Endothelial cell (in vitro differentiated cells): ENCODE data around the gene TMEFF2. TPM values are rescaled to one million over a fixed set of nuclear protein-coding genes. Genes with fewer than 3 reads are reported as not detected.

Source experiments
- DNase-seq: peaks from one replicate; pipeline ENCODE4 v3.0.0; 2021; ENCODE audit warnings: low spot score
- H3K27ac Mint-ChIP-seq: one replicate; pipeline ENCODE4 v1.8.0; 2021; ENCODE audit warnings: mixed read lengths, inconsistent platforms; ENCODE audit not compliant: unreplicated experiment
- H3K27me3 Mint-ChIP-seq: one replicate; pipeline ENCODE4 v1.8.0; 2021; ENCODE audit warnings: mild to moderate bottlenecking, moderate library complexity, mixed read lengths, inconsistent platforms; ENCODE audit not compliant: unreplicated experiment
- H3K36me3 Mint-ChIP-seq: one replicate; pipeline ENCODE4 v1.8.0; 2021; ENCODE audit warnings: mild to moderate bottlenecking, low read depth, mixed read lengths, inconsistent platforms; ENCODE audit not compliant: unreplicated experiment
- H3K4me1 Mint-ChIP-seq: one replicate; pipeline ENCODE4 v1.8.0; 2021; ENCODE audit warnings: mild to moderate bottlenecking, mixed read lengths, inconsistent platforms; ENCODE audit not compliant: unreplicated experiment
- H3K4me3 Mint-ChIP-seq: one replicate; pipeline ENCODE4 v1.8.0; 2021; ENCODE audit warnings: mild to moderate bottlenecking, mixed read lengths, inconsistent platforms; ENCODE audit not compliant: unreplicated experiment
- H3K9me3 Mint-ChIP-seq: one replicate; pipeline ENCODE4 v1.8.0; 2021; ENCODE audit warnings: mixed read lengths, inconsistent platforms; ENCODE audit not compliant: unreplicated experiment
- total RNA-seq: library from RNA; stranded (reverse); fragmentation: NEBNext Ultra II Directional; extraction: Animal tissue kit (Norgen Biotek cat#: 25700); gene quantifications from one replicate; pipeline ENCODE4 v1.2.1, GENCODE V29; 2021; ENCODE audit not compliant: unreplicated experiment
- TF ChIP-seq, protein P1 (sequence below): fragments of 200-600 bp; sonication (generic); IDR thresholded peaks from one replicate; pipeline ENCODE4 v1.5.0; 2021; ENCODE audit warnings: antibody characterized with exemption; ENCODE audit not compliant: unreplicated experiment

Gene TMEFF2
- total RNA-seq, 1 donor from 2014 or later = 0.10 TPM

- no peaks in the 10 kb centered on the region for H3K36me3 Mint-ChIP-seq
- peaks cover 3% of the 10 kb centered on the region for H3K4me1 Mint-ChIP-seq
- no peak overlapping the region for H3K4me3 Mint-ChIP-seq
- no peak for DNase-seq
- no peak overlapping the region for H3K27ac Mint-ChIP-seq
- no peaks in the 10 kb centered on the region for H3K9me3 Mint-ChIP-seq
- no peaks in the 10 kb centered on the region for H3K27me3 Mint-ChIP-seq
- TF ChIP-seq, protein P1, sequence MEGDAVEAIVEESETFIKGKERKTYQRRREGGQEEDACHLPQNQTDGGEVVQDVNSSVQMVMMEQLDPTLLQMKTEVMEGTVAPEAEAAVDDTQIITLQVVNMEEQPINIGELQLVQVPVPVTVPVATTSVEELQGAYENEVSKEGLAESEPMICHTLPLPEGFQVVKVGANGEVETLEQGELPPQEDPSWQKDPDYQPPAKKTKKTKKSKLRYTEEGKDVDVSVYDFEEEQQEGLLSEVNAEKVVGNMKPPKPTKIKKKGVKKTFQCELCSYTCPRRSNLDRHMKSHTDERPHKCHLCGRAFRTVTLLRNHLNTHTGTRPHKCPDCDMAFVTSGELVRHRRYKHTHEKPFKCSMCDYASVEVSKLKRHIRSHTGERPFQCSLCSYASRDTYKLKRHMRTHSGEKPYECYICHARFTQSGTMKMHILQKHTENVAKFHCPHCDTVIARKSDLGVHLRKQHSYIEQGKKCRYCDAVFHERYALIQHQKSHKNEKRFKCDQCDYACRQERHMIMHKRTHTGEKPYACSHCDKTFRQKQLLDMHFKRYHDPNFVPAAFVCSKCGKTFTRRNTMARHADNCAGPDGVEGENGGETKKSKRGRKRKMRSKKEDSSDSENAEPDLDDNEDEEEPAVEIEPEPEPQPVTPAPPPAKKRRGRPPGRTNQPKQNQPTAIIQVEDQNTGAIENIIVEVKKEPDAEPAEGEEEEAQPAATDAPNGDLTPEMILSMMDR = no peak
Measured at GRCh38 chr2:191941376-191941929, 253.3 kb downstream of the TMEFF2 start.

GRCh38 chr2:191938779-191939178 is 256.0 kb downstream of the TMEFF2 start:
- H3K4me1 Mint-ChIP-seq = peaks cover 3% of the 10 kb centered on the region
- TF ChIP-seq, protein P1 = no peak
- no peak overlapping the region for H3K4me3 Mint-ChIP-seq
- H3K27ac Mint-ChIP-seq = no peak overlapping the region
- H3K36me3 Mint-ChIP-seq = no peaks in the 10 kb centered on the region
- no peaks in the 10 kb centered on the region for H3K9me3 Mint-ChIP-seq
- no peak for DNase-seq
- peaks cover 2% of the 10 kb centered on the region for H3K27me3 Mint-ChIP-seq

DNA sequence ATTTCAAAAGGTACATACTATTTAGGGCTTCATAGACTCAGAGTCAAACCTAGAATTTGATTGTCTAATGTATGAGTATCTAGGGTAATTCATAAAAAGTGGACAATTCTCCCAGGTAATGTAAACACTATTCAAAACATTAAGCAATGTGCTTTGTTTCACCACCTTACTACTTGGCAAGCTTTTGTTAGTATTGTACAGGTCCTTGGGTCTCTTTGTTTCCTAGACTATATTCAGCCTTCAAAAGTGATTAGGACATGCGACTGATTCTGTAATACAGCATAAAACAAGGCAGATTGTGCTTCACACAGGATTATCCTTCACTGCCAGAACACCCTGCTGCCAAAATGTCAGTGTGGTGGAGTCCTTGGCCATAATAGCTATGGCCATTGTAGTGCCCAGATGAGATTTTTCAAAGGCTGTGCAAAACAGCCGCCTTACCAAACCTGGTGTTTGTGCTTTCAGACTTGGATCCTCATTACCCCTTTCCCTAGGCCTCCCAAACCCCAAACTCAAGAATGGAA is 257.8 kb downstream of the TMEFF2 start:
- DNase-seq = no peak
- H3K36me3 Mint-ChIP-seq = no peaks in the 10 kb centered on the region
- H3K27ac Mint-ChIP-seq = no peak overlapping the region
- H3K27me3 Mint-ChIP-seq = peaks cover 2% of the 10 kb centered on the region
- TF ChIP-seq, protein P1 = no peak
- H3K4me3 Mint-ChIP-seq = no peak overlapping the region
- H3K4me1 Mint-ChIP-seq = no peaks in the 10 kb centered on the region
- H3K9me3 Mint-ChIP-seq = no peaks in the 10 kb centered on the region

DNA sequence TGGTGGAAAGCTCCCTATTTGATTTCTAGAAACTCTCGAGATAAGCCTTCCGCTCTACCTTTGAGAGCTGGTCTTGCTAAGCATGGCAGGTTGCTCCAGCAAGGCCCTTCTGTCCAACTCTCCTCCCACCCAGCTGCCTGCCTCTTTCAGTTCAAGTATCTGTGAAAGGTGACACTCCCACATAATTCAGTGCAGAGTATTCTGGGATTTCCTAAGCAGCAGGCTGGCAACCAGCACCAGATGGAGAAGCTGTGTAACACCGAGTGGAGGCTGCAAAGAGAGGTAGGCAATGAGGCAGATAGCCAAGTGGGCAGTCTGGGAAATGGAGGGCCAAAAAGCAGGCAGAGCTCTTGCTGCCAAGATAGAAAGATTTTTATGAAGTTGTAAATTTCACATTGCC is 259.5 kb downstream of the TMEFF2 start:
- Mint-ChIP-seq H3K4me3 (no peak overlapping the region), H3K36me3 (no peaks in the 10 kb centered on the region), H3K9me3 (no peaks in the 10 kb centered on the region), H3K27ac (no peak overlapping the region), H3K27me3 (peaks cover 2% of the 10 kb centered on the region), H3K4me1 (peaks cover 11% of the 10 kb centered on the region)
- DNase-seq = no peak
- TF ChIP-seq, protein P1 = no peak

DNA sequence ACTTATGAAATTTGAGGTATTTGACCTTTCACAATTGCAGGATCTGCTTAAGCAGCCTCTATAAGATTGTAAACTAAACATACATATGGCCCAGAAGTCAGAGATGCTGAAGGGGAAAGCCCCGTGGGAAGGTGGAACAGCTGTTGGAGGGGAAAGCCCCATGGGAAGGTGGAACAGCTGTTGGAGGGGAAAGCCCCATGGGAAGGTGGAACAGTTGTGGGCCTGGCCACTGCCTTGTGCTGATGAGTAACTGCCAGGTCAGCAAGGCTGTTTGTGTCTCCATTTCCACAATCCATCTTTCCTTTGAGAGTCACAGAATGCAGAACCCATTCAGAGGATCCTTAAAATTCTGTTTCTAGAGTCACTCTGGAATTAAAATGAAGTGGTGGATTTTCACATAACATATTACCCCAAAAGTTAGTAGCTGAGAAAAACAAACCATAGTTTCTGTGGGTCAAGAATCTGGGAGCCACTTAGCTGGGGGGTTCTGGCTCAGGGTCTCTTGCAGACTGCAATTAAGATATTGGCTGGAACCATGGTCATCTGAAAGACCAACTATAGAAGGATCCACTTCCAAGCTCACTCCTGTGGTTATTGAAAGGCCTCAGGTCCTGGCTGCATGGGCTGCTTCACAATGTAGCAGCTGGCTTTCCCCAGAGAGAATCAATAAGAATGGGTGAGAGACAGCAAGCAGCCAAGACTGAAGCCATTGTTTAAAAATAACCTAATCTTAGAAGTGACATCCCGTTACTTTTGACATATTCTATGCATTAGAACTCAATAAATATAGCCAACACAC is 261.2 kb downstream of the TMEFF2 start:
- no peaks in the 10 kb centered on the region for H3K9me3 Mint-ChIP-seq
- peaks cover 2% of the 10 kb centered on the region for H3K27me3 Mint-ChIP-seq
- H3K36me3 Mint-ChIP-seq = no peaks in the 10 kb centered on the region
- DNase-seq = no peak
- no peak overlapping the region for H3K27ac Mint-ChIP-seq
- peaks cover 25% of the 10 kb centered on the region for H3K4me1 Mint-ChIP-seq
- no peak overlapping the region for H3K4me3 Mint-ChIP-seq
- TF ChIP-seq, protein P1 = no peak
